SK-N-SH (cell line): ENCODE measurements around the gene A4GNT. TPM values are rescaled to one million over a fixed set of nuclear protein-coding genes. Genes with fewer than 3 reads are reported as not detected.
"Not testable (repeated sequence)": the region's sequence is repeated elsewhere in the genome, so short reads cannot be mapped to it uniquely, and the experiment has no call there.

Experiments used
- CTCF ChIA-PET: fragments of 300-600, 350-600 bp; formaldehyde crosslinking; extraction: SDS; loops from one replicate; lab custom pipeline; 2021; lab: Yijun Ruan, JAX
- POLR2A ChIA-PET: fragments of 350-600 bp; sonication (Branson Sonifier 250); formaldehyde crosslinking; extraction: SDS; loops from one replicate; lab custom pipeline; 2020; ENCODE audit warnings: antibody characterized with exemption, inconsistent platforms; lab: Yijun Ruan, JAX
- DNase-seq: peaks from one replicate; pipeline ENCODE4 v3.0.0; 2012
- H2AFZ ChIP-seq: fragments of 200-600 bp; sonication (generic); 2 replicates; pipeline ENCODE4 v1.8.1; 2016; ENCODE audit warnings: antibody characterized with exemption, mild to moderate bottlenecking, low read depth
- H3F3A ChIP-seq: fragments of 200-600 bp; sonication (generic); replicated peaks from 2 replicates; pipeline ENCODE3; 2016; ENCODE audit warnings: antibody characterized with exemption, mild to moderate bottlenecking; ENCODE audit not compliant: insufficient read depth
- H3K27ac ChIP-seq, 2 experiments: fragments of 200-500 bp in 1 of 2; fragments of 200-600 bp in 1 of 2; sonication (Bioruptor generic) in 1 of 2; sonication (generic), shearing (Covaris generic) in 1 of 2; 2 replicates each; pipeline versions ENCODE4 v1.5.1 to v1.6.1; 2014 to 2016; ENCODE audit warnings: low read depth in 2 of 2, inconsistent platforms in 1 of 2, low read length in 1 of 2, mild to moderate bottlenecking in 1 of 2, mixed read lengths in 1 of 2
- H3K27me3 ChIP-seq: fragments of 200-600 bp; sonication (generic), shearing (Covaris generic); 2 replicates; pipeline ENCODE4 v1.6.1; 2016; ENCODE audit warnings: mixed run types; ENCODE audit not compliant: insufficient read depth
- H3K36me3 ChIP-seq, 2 experiments: fragments of 200-500 bp in 1 of 2; fragments of 200-600 bp in 1 of 2; sonication (Bioruptor generic) in 1 of 2; sonication (generic) in 1 of 2; replicated peaks in 1 of 2; 2 replicates each; pipeline versions ENCODE3 to v1.5.1; 2014 to 2016; ENCODE audit warnings: low read length in 1 of 2, mild to moderate bottlenecking in 1 of 2; ENCODE audit not compliant: insufficient read depth in 2 of 2, control insufficient read depth in 1 of 2
- H3K4me1 ChIP-seq, 2 experiments: fragments of 200-500 bp in 1 of 2; fragments of 200-600 bp in 1 of 2; sonication (Bioruptor generic) in 1 of 2; sonication (generic), shearing (Covaris generic) in 1 of 2; 2 replicates each; pipeline versions ENCODE4 v1.5.1 to v1.6.1; 2014 to 2016; ENCODE audit warnings: low read depth in 1 of 2, low read length in 1 of 2, mixed run types in 1 of 2; ENCODE audit not compliant: insufficient read depth in 2 of 2, control insufficient read depth in 1 of 2
- H3K4me2 ChIP-seq: fragments of 200-600 bp; sonication (generic), shearing (Covaris generic); 2 replicates; pipeline ENCODE4 v1.6.1; 2017; ENCODE audit warnings: mixed run types
- H3K4me3 ChIP-seq, 2 experiments: fragments of 200-500 bp in 1 of 2; fragments of 200-600 bp in 1 of 2; sonication (Bioruptor generic) in 1 of 2; sonication (generic), shearing (Covaris generic) in 1 of 2; 2 replicates each; pipeline versions ENCODE4 v1.5.1 to v1.8.1; 2014 to 2016; ENCODE audit warnings: low read depth in 2 of 2, inconsistent platforms in 1 of 2, low read length in 1 of 2, mild to moderate bottlenecking in 1 of 2, mixed read lengths in 1 of 2, moderate library complexity in 1 of 2
- H3K79me2 ChIP-seq: fragments of 200-600 bp; sonication (generic); 2 replicates; pipeline ENCODE4 v1.8.1; 2017; ENCODE audit warnings: mild to moderate bottlenecking; ENCODE audit not compliant: insufficient read depth
- H3K9ac ChIP-seq: fragments of 200-600 bp; sonication (generic); 2 replicates; pipeline ENCODE4 v1.6.1; 2017; ENCODE audit warnings: mixed run types
- H3K9me2 ChIP-seq: fragments of 200-600 bp; sonication (generic); 2 replicates; pipeline ENCODE4 v1.6.1; 2017; ENCODE audit warnings: mixed run types
- H3K9me3 ChIP-seq: fragments of 200-600 bp; sonication (generic); 2 replicates; pipeline ENCODE4 v1.6.1; 2017; ENCODE audit warnings: mixed run types, mild to moderate bottlenecking, moderate library complexity
- H4K20me1 ChIP-seq: fragments of 200-600 bp; sonication (generic); 2 replicates; pipeline ENCODE4 v1.6.1; 2017; ENCODE audit warnings: mild to moderate bottlenecking, mixed run types; ENCODE audit not compliant: insufficient read depth
- EZH2phosphoT487 ChIP-seq: fragments of 200-600 bp; sonication (generic); IDR thresholded peaks from 2 replicates; pipeline ENCODE4 v1.6.1; 2017; ENCODE audit warnings: low read depth, mixed run types, mild to moderate bottlenecking, antibody characterized with exemption, moderate library complexity, borderline replicate concordance
- FOSL2 ChIP-seq: IDR thresholded peaks from 2 replicates; pipeline ENCODE4 v1.4.0; 2012; ENCODE audit warnings: low read depth, mild to moderate bottlenecking, moderate library complexity, borderline replicate concordance
- MXI1 ChIP-seq: IDR thresholded peaks from 2 replicates; pipeline ENCODE4 v1.6.1; 2012; ENCODE audit warnings: mild to moderate bottlenecking, low read depth, low read length, improper control_type of control experiment
- RAD21 ChIP-seq: IDR thresholded peaks from 2 replicates; pipeline ENCODE4 v1.6.1; 2012; ENCODE audit warnings: mild to moderate bottlenecking, low read length
- SMC3 ChIP-seq: IDR thresholded peaks from 2 replicates; pipeline ENCODE4 v1.6.1; 2012; ENCODE audit warnings: low read depth, low read length, improper control_type of control experiment
- TAF1 ChIP-seq: IDR thresholded peaks from 2 replicates; pipeline ENCODE4 v1.6.1; 2012; ENCODE audit warnings: low read depth, mild to moderate bottlenecking, low read length, moderate library complexity, borderline replicate concordance
- TCF12 ChIP-seq: IDR thresholded peaks from 2 replicates; pipeline ENCODE4 v1.4.0; 2012
- TEAD4 ChIP-seq: IDR thresholded peaks from 2 replicates; pipeline ENCODE4 v1.4.0; 2012; ENCODE audit warnings: mild to moderate bottlenecking, borderline replicate concordance; ENCODE audit not compliant: insufficient read depth
- WGBS: methylation state at CpG from one replicate; pipeline ENCODE4 v1.1.6; 2017; ENCODE audit warnings: low lambda C conversion rate; 5-methylcytosine and 5-hydroxymethylcytosine counted together
- polyA plus RNA-seq, 3 experiments: library from polyadenylated mRNA; depleted of rRNA; stranded (reverse); fragments of >200 nt; gene quantifications; 2 replicates each; pipeline ENCODE4 v1.2.3, GENCODE V29; 2012
- TF ChIP-seq, protein P1 (sequence below): fragments of 150-350 bp; IDR thresholded peaks from 2 replicates; pipeline ENCODE4 v1.6.1; 2017; ENCODE audit warnings: antibody characterized with exemption, low read length, low read depth, borderline replicate concordance

The A4GNT gene
- polyA plus RNA-seq, 1 of the 3 experiments (the other 2 are of a cell fraction) = not detected

DNA sequence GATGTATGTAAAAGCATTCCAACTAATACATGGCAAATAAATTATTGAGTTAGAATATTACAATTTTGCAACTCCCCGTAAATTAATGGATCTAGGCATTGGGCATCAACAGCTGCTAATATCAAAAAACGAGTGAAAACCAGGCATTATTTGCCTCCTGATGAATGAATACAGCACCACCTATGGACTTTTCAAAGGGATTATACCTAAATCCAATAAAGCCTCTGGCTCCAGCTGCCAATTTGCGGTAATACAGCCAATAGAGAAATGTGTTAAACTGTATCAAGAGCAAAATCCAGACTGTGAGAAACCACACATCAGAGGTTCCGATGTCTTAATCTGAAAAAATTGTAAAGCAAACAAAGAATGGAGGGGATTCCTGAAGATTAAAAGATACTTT, 16.3 kb upstream of the A4GNT start:
- ChIA-PET CTCF (interaction anchor here (0.8 to 1.7 kb wide), 11 partner anchors 18 to 81 kb away, joined by 3 to 7 read pairs (median 4); partner anchors contain the start of genes DBR1 and DZIP1L), POLR2A (no interaction called here)
- DNase-seq = no peak

DNA sequence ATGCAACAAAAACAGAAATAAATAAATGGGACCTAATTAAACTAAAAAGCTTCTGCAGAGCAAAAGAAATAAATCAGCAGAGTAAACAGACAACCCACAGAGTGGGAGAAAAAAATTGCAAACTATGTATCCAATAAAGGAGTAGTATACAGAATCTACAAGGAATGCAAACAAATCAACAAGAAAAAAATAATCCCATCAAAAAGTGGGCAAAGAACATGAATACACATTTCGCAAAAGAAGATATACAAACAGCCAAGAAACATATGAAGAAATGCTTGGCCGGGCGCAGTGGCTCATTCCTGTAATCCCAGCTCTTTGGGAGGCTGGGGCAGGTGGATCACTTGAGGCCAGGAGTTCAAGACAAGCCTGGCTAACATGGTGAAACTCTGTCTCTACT, 10.0 kb upstream of the A4GNT start:
- H4K20me1 ChIP-seq, H3K9me2 ChIP-seq, H3K9ac ChIP-seq, DNase-seq, H3K27ac ChIP-seq, CTCF ChIA-PET, H3K4me1 ChIP-seq, POLR2A ChIA-PET, H3K36me3 ChIP-seq, H3K4me2 ChIP-seq, H3K9me3 ChIP-seq, H3K4me3 ChIP-seq, H2AFZ ChIP-seq, H3F3A ChIP-seq, H3K27me3 ChIP-seq, H3K79me2 ChIP-seq: not testable (repeated sequence)
- WGBS = 90% methylated on average over 3 of the region's 3 CpGs

More for the DNA sequence above, 16.3 kb upstream of the A4GNT start:
- WGBS = 73% methylated on average over 4 of the region's 4 CpGs
- Histone ChIP-seq H3K27ac (no peak overlapping the region), H2AFZ (no peak overlapping the region), H3K79me2 (no peaks in the 10 kb centered on the region), H3K4me3 (no peak overlapping the region)
- TF ChIP-seq MXI1 (no peak), RAD21 (peak; percentile 52), SMC3 (0 out of 2 replicates have a peak, but pooled peaks have one; percentile 10)
- TF ChIP-seq, all 33 proteins: peak for 2
- Histone ChIP-seq H3K9me2 (no peaks in the 10 kb centered on the region), H3K36me3 (no peaks in the 10 kb centered on the region), H3K4me1 (no peaks in the 10 kb centered on the region), H3K27me3 (no peaks in the 10 kb centered on the region; the same call in 1 of the 2 replicates), H3K4me2 (no peak overlapping the region), H3K9ac (no peak overlapping the region), H4K20me1 (no peaks in the 10 kb centered on the region), H3F3A (no peaks in the 10 kb centered on the region), H3K9me3 (no peaks in the 10 kb centered on the region)

DNA sequence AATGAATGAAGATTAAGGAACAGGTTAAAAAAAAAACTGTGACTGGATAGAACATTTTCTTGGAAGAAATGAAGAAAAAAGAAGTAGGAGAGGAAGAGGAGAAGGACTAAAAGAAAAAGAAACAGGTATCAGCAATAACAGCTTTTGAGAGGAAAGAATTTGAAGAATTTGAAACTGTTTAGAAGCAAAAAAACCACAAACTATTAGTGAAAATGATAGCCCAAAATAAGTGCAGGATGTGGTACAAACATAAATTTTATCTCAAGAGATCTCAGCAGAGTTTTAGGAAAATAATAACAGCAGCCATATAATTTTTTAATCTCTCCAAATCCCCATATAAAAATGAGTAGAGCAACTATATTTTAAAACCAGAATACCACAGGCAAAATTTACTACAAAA, 8.8 kb upstream of the A4GNT start:
- Histone ChIP-seq H3K9me2 (no peaks in the 10 kb centered on the region), H3K9ac (no peak overlapping the region), H3K4me1 (no peaks in the 10 kb centered on the region), H3F3A (no peaks in the 10 kb centered on the region), H3K9me3 (no peaks in the 10 kb centered on the region), H3K27ac (peak overlapping the region in 1 of 2 experiments; percentile 29; a peak in 1 of 4 replicates), H3K4me3 (no peak overlapping the region), H3K27me3 (no peaks in the 10 kb centered on the region), H3K4me2 (no peak overlapping the region), H4K20me1 (no peaks in the 10 kb centered on the region), H3K36me3 (no peaks in the 10 kb centered on the region), H2AFZ (no peak overlapping the region), H3K79me2 (no peaks in the 10 kb centered on the region)
- POLR2A ChIA-PET = no interaction called here
- TF ChIP-seq TEAD4 = peak; percentile 23; the same call in 1 of the 2 replicates
- no peak for TF ChIP-seq EZH2phosphoT487
- no peak for DNase-seq
- CTCF ChIA-PET = no interaction called here

DNA sequence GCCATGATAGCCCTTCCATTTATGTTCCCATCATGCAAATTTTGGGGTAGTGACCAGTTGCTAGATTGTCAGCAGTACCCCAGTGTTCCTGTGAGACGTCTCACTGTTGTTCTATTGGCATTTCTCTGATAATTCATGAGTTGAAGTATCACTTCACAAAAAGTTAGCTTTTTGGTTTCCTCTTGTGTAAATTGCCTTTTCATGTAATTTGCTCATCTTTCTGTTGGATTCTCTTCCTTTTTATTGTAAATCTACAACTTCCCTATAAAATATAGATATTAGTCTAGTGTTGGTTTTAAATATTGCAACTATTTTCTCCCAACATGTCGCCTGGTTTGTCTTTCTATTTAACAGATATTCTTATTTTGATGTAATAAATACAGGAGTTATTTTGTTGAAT, 7.5 kb upstream of the A4GNT start:
- Histone ChIP-seq H3K9me2 (no peaks in the 10 kb centered on the region), H4K20me1 (no peaks in the 10 kb centered on the region), H2AFZ (no peak overlapping the region), H3K4me2 (no peak overlapping the region), H3K79me2 (no peaks in the 10 kb centered on the region), H3K4me3 (no peak overlapping the region), H3K4me1 (no peaks in the 10 kb centered on the region), H3F3A (no peaks in the 10 kb centered on the region), H3K9me3 (no peaks in the 10 kb centered on the region), H3K9ac (no peak overlapping the region), H3K36me3 (no peaks in the 10 kb centered on the region), H3K27ac (no peak overlapping the region), H3K27me3 (no peaks in the 10 kb centered on the region)
- TF ChIP-seq, protein P1, sequence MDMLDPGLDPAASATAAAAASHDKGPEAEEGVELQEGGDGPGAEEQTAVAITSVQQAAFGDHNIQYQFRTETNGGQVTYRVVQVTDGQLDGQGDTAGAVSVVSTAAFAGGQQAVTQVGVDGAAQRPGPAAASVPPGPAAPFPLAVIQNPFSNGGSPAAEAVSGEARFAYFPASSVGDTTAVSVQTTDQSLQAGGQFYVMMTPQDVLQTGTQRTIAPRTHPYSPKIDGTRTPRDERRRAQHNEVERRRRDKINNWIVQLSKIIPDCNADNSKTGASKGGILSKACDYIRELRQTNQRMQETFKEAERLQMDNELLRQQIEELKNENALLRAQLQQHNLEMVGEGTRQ = no peak
- TF ChIP-seq TAF1 (no peak), TCF12 (no peak), FOSL2 (no peak)
- no peak for DNase-seq
- CTCF ChIA-PET = interaction anchor here (0.7 kb wide), 1 partner anchor 20 kb away, joined by 4 read pairs; no protein-coding TSS in a partner anchor
- POLR2A ChIA-PET = no interaction called here
- WGBS = 58% methylated on average over 2 of the region's 2 CpGs
